ENCODE measurements around the gene OSBPL1A. TPM values are rescaled to one million over a fixed set of nuclear protein-coding genes. Genes with fewer than 3 reads are reported as not detected.

Gene OSBPL1A
- total and polyA plus RNA-seq, 11 donors, result 32.8 to 85.4 (median 71.0) TPM

DNA sequence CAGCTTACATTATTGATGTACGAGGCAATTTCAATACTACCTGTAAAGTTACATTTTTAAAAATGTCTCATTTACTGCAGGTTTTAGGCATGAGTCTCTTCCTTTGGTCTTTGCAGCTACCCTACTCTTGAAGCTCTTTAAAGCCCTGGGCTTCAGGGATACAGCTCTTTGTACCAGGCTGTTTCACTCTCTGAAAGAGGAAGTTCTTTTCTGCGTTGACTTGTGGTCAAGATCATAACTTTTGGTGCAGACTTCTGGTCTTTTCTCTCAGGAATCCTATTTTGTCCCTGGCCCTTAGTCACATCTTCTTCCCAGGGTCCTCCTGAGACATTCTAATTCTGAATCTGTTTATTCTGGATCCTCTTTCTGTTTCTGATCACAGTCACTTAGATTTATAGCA lies 46.2 kb upstream of the OSBPL1A start:
- no peak for ATAC-seq
- 73 to 80% (median 79%) methylated on average over 2 of the region's 2 CpGs for WGBS, 4 donors
- intact Hi-C loops (cut with DNase I), result no loop called here
- Histone ChIP-seq H3K36me3 (peaks cover 0 to 97% (median 89%) of the 10 kb centered on the region in 9 donors), H3K27me3 (no peaks in the 10 kb centered on the region), H3K4me1 (peaks cover 0 to 6% (median 0%) of the 10 kb centered on the region in 12 donors), H3K27ac (no peak overlapping the region), H3K9me3 (no peaks in the 10 kb centered on the region), H3K4me3 (no peak overlapping the region)
- DNase-seq, result no peak
- TF ChIP-seq, protein P1, sequence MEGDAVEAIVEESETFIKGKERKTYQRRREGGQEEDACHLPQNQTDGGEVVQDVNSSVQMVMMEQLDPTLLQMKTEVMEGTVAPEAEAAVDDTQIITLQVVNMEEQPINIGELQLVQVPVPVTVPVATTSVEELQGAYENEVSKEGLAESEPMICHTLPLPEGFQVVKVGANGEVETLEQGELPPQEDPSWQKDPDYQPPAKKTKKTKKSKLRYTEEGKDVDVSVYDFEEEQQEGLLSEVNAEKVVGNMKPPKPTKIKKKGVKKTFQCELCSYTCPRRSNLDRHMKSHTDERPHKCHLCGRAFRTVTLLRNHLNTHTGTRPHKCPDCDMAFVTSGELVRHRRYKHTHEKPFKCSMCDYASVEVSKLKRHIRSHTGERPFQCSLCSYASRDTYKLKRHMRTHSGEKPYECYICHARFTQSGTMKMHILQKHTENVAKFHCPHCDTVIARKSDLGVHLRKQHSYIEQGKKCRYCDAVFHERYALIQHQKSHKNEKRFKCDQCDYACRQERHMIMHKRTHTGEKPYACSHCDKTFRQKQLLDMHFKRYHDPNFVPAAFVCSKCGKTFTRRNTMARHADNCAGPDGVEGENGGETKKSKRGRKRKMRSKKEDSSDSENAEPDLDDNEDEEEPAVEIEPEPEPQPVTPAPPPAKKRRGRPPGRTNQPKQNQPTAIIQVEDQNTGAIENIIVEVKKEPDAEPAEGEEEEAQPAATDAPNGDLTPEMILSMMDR (IDR thresholded peaks at IDR 0.05), result no peak
- TF ChIP-seq POLR2A (IDR thresholded peaks at IDR 0.05), result no peak

DNA sequence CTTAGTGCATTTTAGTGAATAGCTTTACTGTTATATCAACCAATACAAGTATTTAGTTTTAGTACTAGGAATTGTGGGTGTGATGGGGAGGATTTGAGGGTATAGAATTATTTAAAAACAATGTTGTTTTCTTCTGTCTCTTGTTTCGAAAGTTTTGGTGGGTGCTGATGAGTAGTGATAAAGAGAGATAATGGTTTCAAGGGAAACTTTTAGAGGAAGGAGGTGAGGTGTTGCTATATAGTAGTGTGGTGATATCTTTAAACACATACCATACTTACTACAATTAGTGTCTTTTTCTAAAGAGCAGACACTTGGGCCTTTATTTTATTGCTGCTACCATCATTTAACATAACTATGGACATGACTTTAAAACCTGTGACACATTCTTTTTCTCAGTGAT lies 39.3 kb upstream of the OSBPL1A start:
- H3K27me3 ChIP-seq, result no peaks in the 10 kb centered on the region
- intact Hi-C loops (cut with DNase I), result loop anchor here in 1 of 10 donors (10.0 kb wide), 1 partner anchor 72 kb away; no protein-coding TSS in a partner anchor
- H3K9me3 ChIP-seq, result no peaks in the 10 kb centered on the region
- H3K36me3 ChIP-seq, result peaks cover 0 to 73% (median 50%) of the 10 kb centered on the region in 9 donors
- H3K27ac ChIP-seq, result no peak overlapping the region
- H3K4me1 ChIP-seq, result no peaks in the 10 kb centered on the region
- no peak for ATAC-seq
- no peak for DNase-seq
- no peak overlapping the region for H3K4me3 ChIP-seq
- no peak for TF ChIP-seq POLR2A (IDR thresholded peaks at IDR 0.05)
- TF ChIP-seq, protein P1 (IDR thresholded peaks at IDR 0.05), result no peak
- 87 to 94% (median 93%) methylated on average over 1 of the region's 1 CpG for WGBS, 4 donors

DNA sequence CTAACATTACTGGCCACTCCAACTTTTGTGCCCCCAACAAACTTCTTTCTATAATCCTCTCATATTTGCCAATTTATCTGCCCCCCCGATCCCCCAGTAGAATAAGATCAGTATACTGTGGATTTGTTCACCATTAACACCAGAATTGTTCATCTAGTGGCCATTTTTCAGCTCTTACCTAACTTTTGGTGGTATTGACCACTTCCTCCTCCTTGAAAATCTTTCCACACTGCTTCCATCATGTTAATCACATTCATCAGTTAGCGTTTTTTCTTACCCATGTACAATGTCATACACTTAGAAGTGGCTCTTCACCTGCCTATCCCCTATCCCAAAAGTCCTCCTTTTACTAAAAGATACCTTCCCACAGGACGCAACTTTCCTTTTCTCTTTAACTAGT lies 35.0 kb upstream of the OSBPL1A start:
- Histone ChIP-seq H3K4me3 (no peak overlapping the region), H3K36me3 (peaks cover 0 to 58% (median 28%) of the 10 kb centered on the region in 9 donors), H3K9me3 (no peaks in the 10 kb centered on the region), H3K4me1 (peaks cover 0 to 10% (median 1%) of the 10 kb centered on the region in 12 donors), H3K27ac (no peak overlapping the region), H3K27me3 (no peaks in the 10 kb centered on the region)
- no peak for DNase-seq
- no peak for ATAC-seq
- WGBS, 4 donors, result 94 to 100% (median 96%) methylated on average over 3 of the region's 3 CpGs
- TF ChIP-seq POLR2A (IDR thresholded peaks at IDR 0.05), result no peak
- TF ChIP-seq, protein P1 (IDR thresholded peaks at IDR 0.05), result no peak
- intact Hi-C loops (cut with DNase I), result loop anchor here in 1 of 10 donors (10.0 kb wide), 1 partner anchor 68 kb away; no protein-coding TSS in a partner anchor

DNA sequence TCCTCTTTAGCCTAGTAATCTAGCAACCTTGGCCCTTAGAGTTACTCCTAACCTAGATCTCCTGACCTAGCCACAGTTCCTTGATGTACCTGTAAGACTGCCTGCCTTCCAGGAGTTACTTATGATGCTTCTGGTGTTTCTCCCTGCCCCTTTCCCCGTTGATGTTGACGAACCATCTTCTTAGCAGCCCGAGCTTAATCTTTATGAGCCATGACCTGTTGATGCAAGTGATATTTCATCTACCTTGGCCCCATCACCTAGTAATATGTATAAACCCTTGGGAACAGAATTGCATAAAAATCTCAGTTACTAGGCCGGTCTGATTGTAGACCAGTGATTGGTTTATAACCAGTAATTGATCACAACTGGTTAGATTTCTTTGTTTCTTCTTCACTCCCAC lies 31.6 kb upstream of the OSBPL1A start:
- Histone ChIP-seq H3K9me3 (no peaks in the 10 kb centered on the region), H3K36me3 (peaks cover 0 to 33% (median 11%) of the 10 kb centered on the region in 9 donors), H3K4me3 (no peak overlapping the region), H3K27ac (no peak overlapping the region), H3K27me3 (peaks cover 0 to 13% (median 0%) of the 10 kb centered on the region in 9 donors), H3K4me1 (peaks cover 0 to 18% (median 9%) of the 10 kb centered on the region in 12 donors)
- intact Hi-C loops (cut with DNase I), result loop anchor here in 2 of 10 donors (5.0 to 10.0 kb wide), 3 partner anchors 72 to 244 kb away; no protein-coding TSS in a partner anchor
- TF ChIP-seq, protein P1 (IDR thresholded peaks at IDR 0.05), result no peak
- no peak for TF ChIP-seq POLR2A (IDR thresholded peaks at IDR 0.05)
- DNase-seq (no peak), ATAC-seq (no peak)
- WGBS, 4 donors, result 94 to 98% (median 95%) methylated on average over 4 of the region's 4 CpGs

All from heart left ventricle (tissue), 16 donors.